DOHH2 (cell line): ENCODE results near the gene C1D.
"Not testable (repeated sequence)": the region's sequence is repeated elsewhere in the genome, so short reads cannot be mapped to it uniquely, and the experiment has no call there.

ENCODE experiments used
- H3F3A ChIP-seq: fragments of 200-600 bp; sonication (generic), shearing (Covaris generic); 2 replicates; pipeline ENCODE4 v1.6.0; 2016; ENCODE audit warnings: antibody characterized with exemption, mild to moderate bottlenecking; ENCODE audit not compliant: control insufficient read depth, insufficient read depth
- H3K27ac ChIP-seq: fragments of 200-600 bp; sonication (generic); 2 replicates; pipeline ENCODE4 v1.5.1; 2014; ENCODE audit warnings: low read depth, mild to moderate bottlenecking, low read length, moderate library complexity
- H3K27me3 ChIP-seq: fragments of 200-600 bp; sonication (generic); 2 replicates; pipeline ENCODE4 v1.6.1; 2014; ENCODE audit warnings: mild to moderate bottlenecking, low read length, mixed read lengths; ENCODE audit not compliant: control insufficient read depth
- H3K36me3 ChIP-seq: fragments of 200-600 bp; sonication (generic); 2 replicates; pipeline ENCODE4 v1.6.1; 2014; ENCODE audit warnings: mild to moderate bottlenecking, low read length, moderate library complexity, mixed read lengths; ENCODE audit not compliant: control insufficient read depth
- H3K4me1 ChIP-seq: fragments of 200-600 bp; sonication (generic); 2 replicates; pipeline ENCODE4 v1.6.1; 2014; ENCODE audit warnings: mild to moderate bottlenecking, low read length, mixed read lengths; ENCODE audit not compliant: control insufficient read depth
- H3K4me2 ChIP-seq: fragments of 200-600 bp; sonication (generic); 2 replicates; pipeline ENCODE4 v1.6.0; 2014; ENCODE audit warnings: mild to moderate bottlenecking, low read length, moderate library complexity
- H3K4me3 ChIP-seq: fragments of 200-600 bp; sonication (generic); 2 replicates; pipeline ENCODE4 v1.5.1; 2014; ENCODE audit warnings: mild to moderate bottlenecking, low read length, mixed read lengths
- H3K79me2 ChIP-seq: fragments of 200-600 bp; sonication (generic); 2 replicates; pipeline ENCODE4 v1.6.1; 2014; ENCODE audit warnings: mild to moderate bottlenecking, low read length, mixed read lengths; ENCODE audit not compliant: control insufficient read depth
- H3K9me2 ChIP-seq: fragments of 200-600 bp; sonication (generic); replicated peaks from 2 replicates; pipeline ENCODE4 v1.6.1; 2014; ENCODE audit warnings: mild to moderate bottlenecking, low read length, mixed read lengths; ENCODE audit not compliant: control insufficient read depth
- H3K9me3 ChIP-seq: fragments of 200-600 bp; sonication (generic); 2 replicates; pipeline ENCODE4 v1.6.1; 2014; ENCODE audit warnings: antibody characterized with exemption, low read length, mixed read lengths; ENCODE audit not compliant: control insufficient read depth, insufficient read depth
- H4K20me1 ChIP-seq: fragments of 200-600 bp; sonication (generic); 2 replicates; pipeline ENCODE4 v1.6.0; 2014; ENCODE audit warnings: low read depth, mild to moderate bottlenecking, antibody characterized with exemption, low read length, moderate library complexity; ENCODE audit not compliant: control insufficient read depth, insufficient read depth
- CTCF ChIP-seq: fragments of 200-600 bp; sonication (generic); IDR thresholded peaks from one replicate; pipeline ENCODE4 v1.5.1; 2014; ENCODE audit warnings: antibody characterized with exemption, mild to moderate bottlenecking, low read depth, low read length; ENCODE audit not compliant: poor library complexity, severe bottlenecking
- EZH2phosphoT487 ChIP-seq: fragments of 200-600 bp; sonication (generic); IDR thresholded peaks from 2 replicates; pipeline ENCODE4 v1.6.1; 2017; ENCODE audit warnings: borderline replicate concordance, mild to moderate bottlenecking, antibody characterized with exemption, low read length, moderate library complexity, mixed read lengths

C1D gene

GRCh38 chr2:68086166-68086565, 23.4 kb upstream of the C1D start:
- Histone ChIP-seq H3K9me2 (no peaks in the 10 kb centered on the region), H3K27me3 (no peaks in the 10 kb centered on the region), H3F3A (no peaks in the 10 kb centered on the region), H3K4me3 (no peak overlapping the region), H3K9me3 (no peaks in the 10 kb centered on the region), H3K36me3 (no peaks in the 10 kb centered on the region), H3K4me2 (no peak overlapping the region), H4K20me1 (no peaks in the 10 kb centered on the region), H3K4me1 (peaks cover 22% of the 10 kb centered on the region), H3K27ac (no peak overlapping the region), H3K79me2 (no peaks in the 10 kb centered on the region)
- TF ChIP-seq CTCF: no peak
- no peak for TF ChIP-seq EZH2phosphoT487

GRCh38 chr2:68083346-68083745, 20.5 kb upstream of the C1D start:
- Histone ChIP-seq H3K27me3 (no peaks in the 10 kb centered on the region), H3K27ac (no peak overlapping the region), H3K36me3 (no peaks in the 10 kb centered on the region), H3K9me3 (no peaks in the 10 kb centered on the region), H3K4me2 (no peak overlapping the region), H3K79me2 (no peaks in the 10 kb centered on the region), H4K20me1 (no peaks in the 10 kb centered on the region), H3K4me3 (no peak overlapping the region), H3K4me1 (peaks cover 4% of the 10 kb centered on the region; the same call in 1 of the 2 replicates), H3F3A (no peaks in the 10 kb centered on the region), H3K9me2 (no peaks in the 10 kb centered on the region)
- TF ChIP-seq CTCF: no peak
- TF ChIP-seq EZH2phosphoT487: no peak

GRCh38 chr2:68074050-68074449, 11.2 kb upstream of the C1D start:
- TF ChIP-seq CTCF: no peak
- TF ChIP-seq EZH2phosphoT487: no peak
- no peaks in the 10 kb centered on the region for H3K79me2 ChIP-seq
- H3K4me2 ChIP-seq: no peak overlapping the region
- no peaks in the 10 kb centered on the region for H3K9me2 ChIP-seq
- no peaks in the 10 kb centered on the region for H3K4me1 ChIP-seq
- no peak overlapping the region for H3K4me3 ChIP-seq
- H3K27ac ChIP-seq: no peak overlapping the region
- H3F3A ChIP-seq: no peaks in the 10 kb centered on the region; the same call in 1 of the 2 replicates
- H3K36me3 ChIP-seq: no peaks in the 10 kb centered on the region
- H4K20me1 ChIP-seq: no peaks in the 10 kb centered on the region
- no peaks in the 10 kb centered on the region for H3K9me3 ChIP-seq
- peaks cover 6% of the 10 kb centered on the region; the same call in 1 of the 2 replicates for H3K27me3 ChIP-seq

GRCh38 chr2:68063797-68064646, 1.2 kb upstream of the C1D start:
- not testable (repeated sequence) for H3K36me3 ChIP-seq, H3K4me1 ChIP-seq, H3K9me2 ChIP-seq, H3K4me2 ChIP-seq, H4K20me1 ChIP-seq, H3K27ac ChIP-seq, H3K27me3 ChIP-seq, H3K9me3 ChIP-seq, H3F3A ChIP-seq, H3K4me3 ChIP-seq
- H3K79me2 ChIP-seq: peaks cover 38% of the 10 kb centered on the region
